HCEC 1CT (cell line): ENCODE data around the gene ELF1.
"Not testable (repeated sequence)": the region's sequence is repeated elsewhere in the genome, so short reads cannot be mapped to it uniquely, and the experiment has no call there.

Experiments used
- DNase-seq: peaks from one replicate; pipeline ENCODE4 v3.0.0-alpha.2; 2017

ELF1 gene

GRCh38 chr13:40929883-40930282 lies 89.2 kb downstream of the ELF1 start:
- DNase-seq = not testable (repeated sequence)

GRCh38 chr13:40928980-40929379 lies 90.1 kb downstream of the ELF1 start:
- DNase-seq = no peak

GRCh38 chr13:40927929-40928328 lies 91.2 kb downstream of the ELF1 start:
- DNase-seq = no peak

GRCh38 chr13:40923867-40924266 lies 95.2 kb downstream of the ELF1 start:
- no peak for DNase-seq

GRCh38 chr13:40922437-40923040 lies 96.6 kb downstream of the ELF1 start:
- DNase-seq = no peak

GRCh38 chr13:40920826-40921225 lies 98.3 kb downstream of the ELF1 start:
- peak; percentile 63 for DNase-seq

GRCh38 chr13:40919901-40920300 lies 99.2 kb downstream of the ELF1 start:
- DNase-seq = not testable (repeated sequence)

GRCh38 chr13:40916207-40916998 lies 102.7 kb downstream of the ELF1 start:
- DNase-seq = peak; percentile 70

GRCh38 chr13:40914863-40915262 lies 104.3 kb downstream of the ELF1 start:
- DNase-seq = not testable (repeated sequence)

GRCh38 chr13:40911341-40911740 lies 107.8 kb downstream of the ELF1 start:
- DNase-seq = no peak

GRCh38 chr13:40910324-40911050 lies 108.6 kb downstream of the ELF1 start:
- peak; percentile 52 for DNase-seq

- peak; percentile 13 for DNase-seq
Measured at GRCh38 chr13:40909541-40910200, 109.4 kb downstream of the ELF1 start.

- DNase-seq = no peak
Measured at GRCh38 chr13:40908546-40908945, 110.6 kb downstream of the ELF1 start.

GRCh38 chr13:40901032-40901431 lies 118.1 kb downstream of the ELF1 start:
- DNase-seq = not testable (repeated sequence)

- DNase-seq = not testable (repeated sequence)
Measured at GRCh38 chr13:40900568-40900967, 118.5 kb downstream of the ELF1 start.

GRCh38 chr13:40897053-40897452 lies 122.1 kb downstream of the ELF1 start:
- DNase-seq = no peak

GRCh38 chr13:40895227-40896184 lies 123.6 kb downstream of the ELF1 start:
- no peak for DNase-seq

- DNase-seq = not testable (repeated sequence)
Measured at GRCh38 chr13:40893573-40893972, 125.5 kb downstream of the ELF1 start.

- DNase-seq = no peak
Measured at GRCh38 chr13:40886017-40886416, 133.1 kb downstream of the ELF1 start.

- DNase-seq = not testable (repeated sequence)
Measured at GRCh38 chr13:40884175-40884574, 134.9 kb downstream of the ELF1 start.
